HepG2 (cell line): ENCODE measurements around the gene DPYD. TPM values are rescaled to one million over a fixed set of nuclear protein-coding genes. Genes with fewer than 3 reads are reported as not detected.

Source experiments
- ATAC-seq: fragments of 200-7000 bp; cut with Tn5 transposase; 3 replicates; pipeline ENCODE4 v1.9.1; 2020; ENCODE audit warnings: mild to moderate bottlenecking, moderate library complexity
- BruUV-seq: library from RNA; stranded (reverse); fragments of 400-500 nt; replicated peaks from 2 replicates; lab custom pipeline; 2021; lab: Mats Ljungman, UMichigan
- CTCF ChIA-PET: fragments of 300-600 bp; formaldehyde crosslinking; extraction: SDS; loops from one replicate; lab custom pipeline; 2021; ENCODE audit warnings: low total read pairs, inconsistent platforms, low intra/inter-chr PET ratio; lab: Yijun Ruan, JAX
- POLR2A ChIA-PET: fragments of 350-600 bp; sonication (Branson Sonifier 250); formaldehyde crosslinking; loops from one replicate; lab custom pipeline; 2020; ENCODE audit warnings: antibody characterized with exemption, inconsistent platforms; lab: Yijun Ruan, JAX
- DNase-seq: peaks from one replicate; pipeline ENCODE4 v3.0.0-alpha.2; 2015; ENCODE audit warnings: low spot score
- FAIRE-seq: peaks from 3 replicates; lab custom pipeline; 2011; peaks lifted over from hg19 to GRCh38; lab: Jason Lieb, UNC
- H2AFZ ChIP-seq: one replicate; pipeline ENCODE4 v1.6.1; 2011; ENCODE audit warnings: low read length, inconsistent platforms
- H3K27ac ChIP-seq: fragments of 300-600 bp; 3 replicates; pipeline ENCODE4 v1.8.0; 2011; ENCODE audit warnings: mixed run types, mild to moderate bottlenecking, mixed read lengths, low read length, inconsistent platforms; ENCODE audit not compliant: insufficient read depth; ENCODE audit errors: extremely low read length
- H3K27me3 ChIP-seq, 2 experiments: fragments of 200-600 bp in 1 of 2; 2 replicates in 1 of 2; 3 replicates in 1 of 2; pipeline versions ENCODE4 v1.6.0 to v1.8.0; 2011; ENCODE audit warnings: low read length in 2 of 2, mild to moderate bottlenecking in 2 of 2, moderate library complexity in 2 of 2, inconsistent platforms in 1 of 2; ENCODE audit not compliant: insufficient read depth in 2 of 2, control insufficient read depth in 1 of 2
- H3K36me3 ChIP-seq, 2 experiments: fragments of 200-600 bp in 1 of 2; replicated peaks in 1 of 2; 2 replicates in 1 of 2; 3 replicates in 1 of 2; pipeline versions ENCODE4 v1.5.1 to v1.8.0; 2011; ENCODE audit warnings: low read length in 2 of 2, inconsistent platforms in 1 of 2; ENCODE audit not compliant: insufficient read depth in 2 of 2, control insufficient read depth in 1 of 2
- H3K4me1 ChIP-seq: 2 replicates; pipeline ENCODE4 v1.5.1; 2012; ENCODE audit warnings: low read length, inconsistent platforms; ENCODE audit not compliant: insufficient read depth
- H3K4me2 ChIP-seq: 2 replicates; pipeline ENCODE4 v1.6.0; 2011; ENCODE audit warnings: low read depth, low read length, inconsistent platforms
- H3K4me3 ChIP-seq, 3 experiments: fragments of 200-600 bp in 1 of 3; sonication (generic), shearing (Covaris generic) in 1 of 3; replicated peaks in 1 of 3; 2 replicates each; pipeline ENCODE4 v1.5.1; 2011 to 2016; ENCODE audit warnings: low read length in 3 of 3, inconsistent platforms in 2 of 3, low read depth in 2 of 3, mild to moderate bottlenecking in 2 of 3, control low read depth in 1 of 3, mixed read lengths in 1 of 3; ENCODE audit not compliant: insufficient read depth in 1 of 3
- H3K79me2 ChIP-seq: one replicate; pipeline ENCODE4 v1.6.1; 2011; ENCODE audit warnings: low read length, inconsistent platforms; ENCODE audit not compliant: insufficient read depth
- H3K9ac ChIP-seq: 2 replicates; pipeline ENCODE4 v1.6.0; 2011; ENCODE audit warnings: mild to moderate bottlenecking, low read depth, low read length, inconsistent platforms; ENCODE audit not compliant: insufficient read depth
- H3K9me3 ChIP-seq: 2 replicates; pipeline ENCODE4 v1.5.1; 2012; ENCODE audit warnings: mild to moderate bottlenecking, low read length
- H4K20me1 ChIP-seq: 2 replicates; pipeline ENCODE4 v1.6.0; 2011; ENCODE audit warnings: inconsistent platforms, mild to moderate bottlenecking, low read length, moderate library complexity; ENCODE audit not compliant: insufficient read depth
- FOXK1 ChIP-seq: sonication (generic); formaldehyde crosslinking; IDR thresholded peaks from 2 replicates; pipeline ENCODE4 v1.4.0; 2020; ENCODE audit warnings: low read depth, missing genetic modification reagents, borderline replicate concordance
- HES4 ChIP-seq: sonication (generic); formaldehyde crosslinking; IDR thresholded peaks from 2 replicates; pipeline ENCODE4 v1.9.0; 2021; ENCODE audit warnings: mild to moderate bottlenecking, missing genetic modification reagents, borderline replicate concordance
- MXI1 ChIP-seq: IDR thresholded peaks from 3 replicates; pipeline ENCODE4 v1.6.1; 2012; ENCODE audit warnings: low read depth, low read length, inconsistent platforms, borderline replicate concordance
- NFRKB ChIP-seq: fragments of 450-650 bp; IDR thresholded peaks from 2 replicates; pipeline ENCODE4 v1.6.1; 2017
- WGBS: methylation state at CpG from one replicate; pipeline ENCODE4 v1.1.6; 2017; ENCODE audit warnings: low lambda C conversion rate; 5-methylcytosine and 5-hydroxymethylcytosine counted together
- in situ Hi-C: cut with HindIII; loops from 2 replicates; pipeline ENCODE4 v1.10.0; 2017; ENCODE audit warnings: low pct_unique_long_range_greater_than_20kb; ENCODE audit not compliant: extremely low pct_ligation_motif_present
- intact Hi-C: fragments of 100-400 bp; cut with micrococcal nuclease; formaldehyde crosslinking; loops from one replicate; pipeline ENCODE4 v1.10.0; 2022; ENCODE audit not compliant: unreplicated experiment
- polyA plus RNA-seq, 8 experiments: library from polyadenylated mRNA; depleted of rRNA in 3 of 8; stranded (reverse) in 7 of 8; unstranded in 1 of 8; fragments of >200 nt; fragmentation: Illumina TruSeq in 4 of 8; extraction: Trizol in 4 of 8; gene quantifications; 2 replicates each; pipeline versions ENCODE4 v1.2.1 to v1.2.3, GENCODE V29; 2011 to 2016; ENCODE audit warnings: low read depth in 4 of 8, missing spikeins in 1 of 8, mixed read lengths in 1 of 8; ENCODE audit not compliant: insufficient read depth in 1 of 8
- total RNA-seq, 5 experiments: library from RNA; depleted of rRNA; stranded (reverse); fragments of >200 nt; fragmentation: Illumina TruSeq; extraction: Trizol; gene quantifications; 2 replicates each; pipeline ENCODE4 v1.2.3, GENCODE V29; 2016; ENCODE audit warnings: low read depth in 1 of 5
- TF ChIP-seq, protein P1 (sequence below): sonication (generic); formaldehyde crosslinking; IDR thresholded peaks from 2 replicates; pipeline ENCODE4 v1.4.0; 2020; ENCODE audit warnings: low read depth, missing genetic modification reagents
- TF ChIP-seq, protein P2 (sequence below): IDR thresholded peaks from 2 replicates; pipeline ENCODE4 v1.6.1; 2016; ENCODE audit warnings: mild to moderate bottlenecking, missing biosample characterization, missing genetic modification reagents
- TF ChIP-seq, protein P3 (sequence below): sonication (generic); formaldehyde crosslinking; conservative IDR thresholded peaks from 2 replicates; pipeline ENCODE4 v1.8.1; 2023; ENCODE audit warnings: missing genetic modification reagents
- TF ChIP-seq, protein P4 (sequence below): IDR thresholded peaks from 2 replicates; pipeline ENCODE4 v1.6.1; 2016; ENCODE audit warnings: missing compliant biosample characterization, missing genetic modification reagents, borderline replicate concordance
- TF ChIP-seq, protein P5 (sequence below): sonication (generic); formaldehyde crosslinking; IDR thresholded peaks from 2 replicates; pipeline ENCODE4 v1.5.0; 2020; ENCODE audit warnings: mild to moderate bottlenecking, missing genetic modification reagents, borderline replicate concordance

The DPYD gene
- total and polyA plus RNA-seq, 2 of the 13 experiments (the other 11 are each of a cell fraction or from before 2014, with no cell fraction given), result 1.3 to 3.4 TPM

DNA sequence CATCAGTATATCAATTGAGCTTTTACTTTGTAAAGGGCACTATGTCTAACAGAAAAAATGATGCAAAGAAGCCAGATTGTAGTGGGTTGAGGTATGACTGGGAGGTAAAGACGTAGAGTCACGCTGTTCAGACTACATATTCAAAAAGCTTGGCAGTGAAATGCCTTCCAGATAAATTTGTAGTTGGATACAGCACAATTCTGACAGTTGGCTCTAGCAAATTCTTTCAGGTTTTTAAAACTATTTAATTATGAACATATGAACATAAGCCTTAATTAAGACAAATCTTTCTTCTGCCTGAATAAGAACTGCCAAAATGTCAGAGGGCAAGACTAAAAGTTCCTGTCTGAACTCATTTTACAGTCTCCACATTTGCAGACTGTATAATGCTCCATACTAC lies 118.8 kb downstream of the DPYD start:
- WGBS, result 77% methylated on average over 2 of the region's 2 CpGs
- H3K4me1 ChIP-seq, result peaks cover 2% of the 10 kb centered on the region; the same call in 1 of the 2 replicates
- no peaks in the 10 kb centered on the region for H3K27me3 ChIP-seq
- ChIA-PET POLR2A (no interaction called here), CTCF (no interaction called here)
- H3K27ac ChIP-seq, result no peak overlapping the region
- intact Hi-C loops (no loop called here), in situ Hi-C loops (no loop called here)
- ATAC-seq, result no peak
- no peaks in the 10 kb centered on the region for H3K9me3 ChIP-seq
- BruUV-seq, result no TSS peak
- no peak for FAIRE-seq
- no peak overlapping the region for H3K9ac ChIP-seq
- no peak overlapping the region for H3K4me3 ChIP-seq
- no peak overlapping the region for H3K4me2 ChIP-seq
- no peaks in the 10 kb centered on the region for H3K79me2 ChIP-seq
- no peaks in the 10 kb centered on the region for H3K36me3 ChIP-seq
- H4K20me1 ChIP-seq, result no peaks in the 10 kb centered on the region
- no peak for DNase-seq
- H2AFZ ChIP-seq, result no peak overlapping the region
- no peak for TF ChIP-seq HES4 (CRISPR knock-in tag)
- TF ChIP-seq, protein P1, sequence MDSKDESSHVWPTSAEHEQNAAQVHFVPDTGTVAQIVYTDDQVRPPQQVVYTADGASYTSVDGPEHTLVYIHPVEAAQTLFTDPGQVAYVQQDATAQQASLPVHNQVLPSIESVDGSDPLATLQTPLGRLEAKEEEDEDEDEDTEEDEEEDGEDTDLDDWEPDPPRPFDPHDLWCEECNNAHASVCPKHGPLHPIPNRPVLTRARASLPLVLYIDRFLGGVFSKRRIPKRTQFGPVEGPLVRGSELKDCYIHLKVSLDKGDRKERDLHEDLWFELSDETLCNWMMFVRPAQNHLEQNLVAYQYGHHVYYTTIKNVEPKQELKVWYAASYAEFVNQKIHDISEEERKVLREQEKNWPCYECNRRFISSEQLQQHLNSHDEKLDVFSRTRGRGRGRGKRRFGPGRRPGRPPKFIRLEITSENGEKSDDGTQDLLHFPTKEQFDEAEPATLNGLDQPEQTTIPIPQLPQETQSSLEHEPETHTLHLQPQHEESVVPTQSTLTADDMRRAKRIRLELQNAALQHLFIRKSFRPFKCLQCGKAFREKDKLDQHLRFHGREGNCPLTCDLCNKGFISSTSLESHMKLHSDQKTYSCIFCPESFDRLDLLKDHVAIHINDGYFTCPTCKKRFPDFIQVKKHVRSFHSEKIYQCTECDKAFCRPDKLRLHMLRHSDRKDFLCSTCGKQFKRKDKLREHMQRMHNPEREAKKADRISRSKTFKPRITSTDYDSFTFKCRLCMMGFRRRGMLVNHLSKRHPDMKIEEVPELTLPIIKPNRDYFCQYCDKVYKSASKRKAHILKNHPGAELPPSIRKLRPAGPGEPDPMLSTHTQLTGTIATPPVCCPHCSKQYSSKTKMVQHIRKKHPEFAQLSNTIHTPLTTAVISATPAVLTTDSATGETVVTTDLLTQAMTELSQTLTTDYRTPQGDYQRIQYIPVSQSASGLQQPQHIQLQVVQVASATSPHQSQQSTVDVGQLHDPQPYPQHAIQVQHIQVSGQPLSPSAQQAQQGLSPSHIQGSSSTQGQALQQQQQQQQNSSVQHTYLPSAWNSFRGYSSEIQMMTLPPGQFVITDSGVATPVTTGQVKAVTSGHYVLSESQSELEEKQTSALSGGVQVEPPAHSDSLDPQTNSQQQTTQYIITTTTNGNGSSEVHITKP (CRISPR knock-in tag), result no peak
- no peak for TF ChIP-seq MXI1
- TF ChIP-seq, protein P2, sequence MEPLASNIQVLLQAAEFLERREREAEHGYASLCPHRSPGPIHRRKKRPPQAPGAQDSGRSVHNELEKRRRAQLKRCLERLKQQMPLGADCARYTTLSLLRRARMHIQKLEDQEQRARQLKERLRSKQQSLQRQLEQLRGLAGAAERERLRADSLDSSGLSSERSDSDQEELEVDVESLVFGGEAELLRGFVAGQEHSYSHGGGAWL (CRISPR knock-in tag), result no peak
- TF ChIP-seq, protein P3, sequence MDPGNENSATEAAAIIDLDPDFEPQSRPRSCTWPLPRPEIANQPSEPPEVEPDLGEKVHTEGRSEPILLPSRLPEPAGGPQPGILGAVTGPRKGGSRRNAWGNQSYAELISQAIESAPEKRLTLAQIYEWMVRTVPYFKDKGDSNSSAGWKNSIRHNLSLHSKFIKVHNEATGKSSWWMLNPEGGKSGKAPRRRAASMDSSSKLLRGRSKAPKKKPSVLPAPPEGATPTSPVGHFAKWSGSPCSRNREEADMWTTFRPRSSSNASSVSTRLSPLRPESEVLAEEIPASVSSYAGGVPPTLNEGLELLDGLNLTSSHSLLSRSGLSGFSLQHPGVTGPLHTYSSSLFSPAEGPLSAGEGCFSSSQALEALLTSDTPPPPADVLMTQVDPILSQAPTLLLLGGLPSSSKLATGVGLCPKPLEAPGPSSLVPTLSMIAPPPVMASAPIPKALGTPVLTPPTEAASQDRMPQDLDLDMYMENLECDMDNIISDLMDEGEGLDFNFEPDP (CRISPR knock-in tag), result no peak
- no peak for TF ChIP-seq FOXK1 (CRISPR knock-in tag)
- TF ChIP-seq, protein P4, sequence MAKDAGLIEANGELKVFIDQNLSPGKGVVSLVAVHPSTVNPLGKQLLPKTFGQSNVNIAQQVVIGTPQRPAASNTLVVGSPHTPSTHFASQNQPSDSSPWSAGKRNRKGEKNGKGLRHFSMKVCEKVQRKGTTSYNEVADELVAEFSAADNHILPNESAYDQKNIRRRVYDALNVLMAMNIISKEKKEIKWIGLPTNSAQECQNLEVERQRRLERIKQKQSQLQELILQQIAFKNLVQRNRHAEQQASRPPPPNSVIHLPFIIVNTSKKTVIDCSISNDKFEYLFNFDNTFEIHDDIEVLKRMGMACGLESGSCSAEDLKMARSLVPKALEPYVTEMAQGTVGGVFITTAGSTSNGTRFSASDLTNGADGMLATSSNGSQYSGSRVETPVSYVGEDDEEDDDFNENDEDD, result no peak
- TF ChIP-seq, protein P5, sequence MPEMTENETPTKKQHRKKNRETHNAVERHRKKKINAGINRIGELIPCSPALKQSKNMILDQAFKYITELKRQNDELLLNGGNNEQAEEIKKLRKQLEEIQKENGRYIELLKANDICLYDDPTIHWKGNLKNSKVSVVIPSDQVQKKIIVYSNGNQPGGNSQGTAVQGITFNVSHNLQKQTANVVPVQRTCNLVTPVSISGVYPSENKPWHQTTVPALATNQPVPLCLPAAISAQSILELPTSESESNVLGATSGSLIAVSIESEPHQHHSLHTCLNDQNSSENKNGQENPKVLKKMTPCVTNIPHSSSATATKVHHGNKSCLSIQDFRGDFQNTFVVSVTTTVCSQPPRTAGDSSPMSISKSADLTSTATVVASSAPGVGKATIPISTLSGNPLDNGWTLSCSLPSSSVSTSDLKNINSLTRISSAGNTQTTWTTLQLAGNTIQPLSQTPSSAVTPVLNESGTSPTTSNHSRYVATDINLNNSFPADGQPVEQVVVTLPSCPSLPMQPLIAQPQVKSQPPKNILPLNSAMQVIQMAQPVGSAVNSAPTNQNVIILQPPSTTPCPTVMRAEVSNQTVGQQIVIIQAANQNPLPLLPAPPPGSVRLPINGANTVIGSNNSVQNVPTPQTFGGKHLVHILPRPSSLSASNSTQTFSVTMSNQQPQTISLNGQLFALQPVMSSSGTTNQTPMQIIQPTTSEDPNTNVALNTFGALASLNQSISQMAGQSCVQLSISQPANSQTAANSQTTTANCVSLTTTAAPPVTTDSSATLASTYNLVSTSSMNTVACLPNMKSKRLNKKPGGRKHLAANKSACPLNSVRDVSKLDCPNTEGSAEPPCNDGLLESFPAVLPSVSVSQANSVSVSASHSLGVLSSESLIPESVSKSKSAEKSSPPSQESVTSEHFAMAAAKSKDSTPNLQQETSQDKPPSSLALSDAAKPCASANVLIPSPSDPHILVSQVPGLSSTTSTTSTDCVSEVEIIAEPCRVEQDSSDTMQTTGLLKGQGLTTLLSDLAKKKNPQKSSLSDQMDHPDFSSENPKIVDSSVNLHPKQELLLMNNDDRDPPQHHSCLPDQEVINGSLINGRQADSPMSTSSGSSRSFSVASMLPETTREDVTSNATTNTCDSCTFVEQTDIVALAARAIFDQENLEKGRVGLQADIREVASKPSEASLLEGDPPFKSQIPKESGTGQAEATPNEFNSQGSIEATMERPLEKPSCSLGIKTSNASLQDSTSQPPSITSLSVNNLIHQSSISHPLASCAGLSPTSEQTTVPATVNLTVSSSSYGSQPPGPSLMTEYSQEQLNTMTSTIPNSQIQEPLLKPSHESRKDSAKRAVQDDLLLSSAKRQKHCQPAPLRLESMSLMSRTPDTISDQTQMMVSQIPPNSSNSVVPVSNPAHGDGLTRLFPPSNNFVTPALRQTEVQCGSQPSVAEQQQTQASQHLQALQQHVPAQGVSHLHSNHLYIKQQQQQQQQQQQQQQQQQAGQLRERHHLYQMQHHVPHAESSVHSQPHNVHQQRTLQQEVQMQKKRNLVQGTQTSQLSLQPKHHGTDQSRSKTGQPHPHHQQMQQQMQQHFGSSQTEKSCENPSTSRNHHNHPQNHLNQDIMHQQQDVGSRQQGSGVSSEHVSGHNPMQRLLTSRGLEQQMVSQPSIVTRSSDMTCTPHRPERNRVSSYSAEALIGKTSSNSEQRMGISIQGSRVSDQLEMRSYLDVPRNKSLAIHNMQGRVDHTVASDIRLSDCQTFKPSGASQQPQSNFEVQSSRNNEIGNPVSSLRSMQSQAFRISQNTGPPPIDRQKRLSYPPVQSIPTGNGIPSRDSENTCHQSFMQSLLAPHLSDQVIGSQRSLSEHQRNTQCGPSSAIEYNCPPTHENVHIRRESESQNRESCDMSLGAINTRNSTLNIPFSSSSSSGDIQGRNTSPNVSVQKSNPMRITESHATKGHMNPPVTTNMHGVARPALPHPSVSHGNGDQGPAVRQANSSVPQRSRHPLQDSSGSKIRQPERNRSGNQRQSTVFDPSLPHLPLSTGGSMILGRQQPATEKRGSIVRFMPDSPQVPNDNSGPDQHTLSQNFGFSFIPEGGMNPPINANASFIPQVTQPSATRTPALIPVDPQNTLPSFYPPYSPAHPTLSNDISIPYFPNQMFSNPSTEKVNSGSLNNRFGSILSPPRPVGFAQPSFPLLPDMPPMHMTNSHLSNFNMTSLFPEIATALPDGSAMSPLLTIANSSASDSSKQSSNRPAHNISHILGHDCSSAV (CRISPR knock-in tag), result no peak
- TF ChIP-seq NFRKB, result no peak
